Right forelimb (tissue), 1 donor: ENCODE data around the gene SIX2.

Source experiments
- DNase-seq: peaks from one replicate; pipeline ENCODE4 v3.0.0-alpha.2; 2018

The SIX2 gene

DNA sequence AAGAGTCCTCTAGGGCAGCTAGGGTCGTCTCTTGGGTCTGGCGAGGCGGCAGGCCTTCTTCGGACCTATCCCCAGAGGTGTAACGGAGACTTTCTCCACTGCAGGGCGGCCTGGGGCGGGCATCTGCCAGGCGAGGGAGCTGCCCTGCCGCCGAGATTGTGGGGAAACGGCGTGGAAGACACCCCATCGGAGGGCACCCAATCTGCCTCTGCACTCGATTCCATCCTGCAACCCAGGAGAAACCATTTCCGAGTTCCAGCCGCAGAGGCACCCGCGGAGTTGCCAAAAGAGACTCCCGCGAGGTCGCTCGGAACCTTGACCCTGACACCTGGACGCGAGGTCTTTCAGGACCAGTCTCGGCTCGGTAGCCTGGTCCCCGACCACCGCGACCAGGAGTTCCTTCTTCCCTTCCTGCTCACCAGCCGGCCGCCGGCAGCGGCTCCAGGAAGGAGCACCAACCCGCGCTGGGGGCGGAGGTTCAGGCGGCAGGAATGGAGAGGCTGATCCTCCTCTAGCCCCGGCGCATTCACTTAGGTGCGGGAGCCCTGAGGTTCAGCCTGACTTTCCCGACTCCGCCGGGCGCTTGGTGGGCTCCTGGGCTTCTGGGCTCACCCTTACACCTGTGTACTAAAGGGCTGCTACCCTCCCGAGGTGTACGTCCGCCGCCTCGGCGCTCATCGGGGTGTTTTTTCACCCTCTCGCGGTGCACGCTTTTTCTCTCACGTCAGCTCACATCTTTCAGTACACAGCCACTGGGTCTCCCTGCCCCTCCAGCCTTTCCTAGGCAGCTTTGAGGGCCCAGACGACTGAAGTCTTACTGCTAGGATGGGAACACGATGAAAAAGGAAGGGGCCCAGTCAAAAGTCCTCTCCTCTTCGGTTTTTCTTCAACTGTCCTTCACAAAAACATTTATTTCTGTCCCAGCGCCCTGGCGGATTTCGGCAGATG, 8.1 kb downstream of the SIX2 start:
- peak; percentile 68 for DNase-seq

DNA sequence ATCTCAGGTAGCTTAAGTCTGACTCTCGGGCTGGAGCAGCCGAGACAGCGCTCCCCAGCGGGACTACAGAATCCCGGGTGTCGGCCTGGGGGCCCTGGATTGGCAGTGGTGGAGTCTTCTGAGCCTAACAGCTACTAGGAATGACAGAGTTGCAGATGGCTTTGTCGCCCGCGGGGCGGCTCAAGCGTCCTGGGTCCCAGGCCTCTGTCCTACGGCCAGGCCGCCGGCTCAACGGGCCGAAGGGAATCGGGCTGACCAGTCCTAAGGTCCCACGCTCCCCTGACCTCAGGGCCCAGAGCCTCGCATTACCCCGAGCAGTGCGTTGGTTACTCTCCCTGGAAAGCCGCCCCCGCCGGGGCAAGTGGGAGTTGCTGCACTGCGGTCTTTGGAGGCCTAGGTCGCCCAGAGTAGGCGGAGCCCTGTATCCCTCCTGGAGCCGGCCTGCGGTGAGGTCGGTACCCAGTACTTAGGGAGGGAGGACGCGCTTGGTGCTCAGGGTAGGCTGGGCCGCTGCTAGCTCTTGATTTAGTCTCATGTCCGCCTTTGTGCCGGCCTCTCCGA, 8.8 kb downstream of the SIX2 start:
- no peak for DNase-seq

- no peak for DNase-seq
Measured at GRCh38 chr2:44999540-44999939, 9.7 kb downstream of the SIX2 start.

DNA sequence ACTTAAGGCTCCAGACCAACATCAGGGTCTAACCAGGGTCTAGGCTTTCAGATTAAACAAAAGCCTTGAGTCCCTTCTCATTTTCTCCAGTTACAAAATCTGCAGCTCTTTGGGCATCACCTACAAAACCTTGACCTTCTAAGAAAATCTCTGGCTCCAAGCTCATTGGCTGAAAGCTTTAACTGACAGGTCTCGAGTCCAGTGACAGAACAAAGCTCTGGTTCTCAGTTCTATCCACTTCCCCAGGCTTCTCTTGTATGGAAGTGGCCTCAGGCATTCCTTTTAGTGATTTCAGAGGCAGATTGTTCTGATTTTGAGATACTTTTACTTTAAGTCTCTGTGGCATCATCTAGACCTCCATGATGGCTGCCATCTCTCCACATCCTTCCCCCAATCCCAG, 11.3 kb downstream of the SIX2 start:
- DNase-seq = no peak

DNA sequence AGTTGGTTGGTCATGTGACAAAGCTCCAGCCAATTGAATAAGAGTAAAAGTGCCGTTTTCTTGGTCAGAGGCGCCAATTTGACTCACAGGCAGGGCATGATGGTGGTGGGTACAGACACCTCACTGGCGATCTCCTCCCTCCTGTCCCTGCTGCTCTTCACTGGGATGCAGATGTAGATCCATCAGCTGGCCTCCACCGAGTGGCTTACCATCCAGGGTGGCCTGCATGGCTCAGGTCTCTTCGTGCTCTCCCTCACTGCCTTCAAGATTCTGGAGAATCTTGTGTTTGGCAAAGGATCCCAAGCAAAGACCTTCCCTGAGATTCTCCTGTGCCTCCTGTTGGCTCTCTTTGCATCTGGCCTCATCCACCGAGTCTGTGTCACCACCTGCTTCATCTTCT, 12.9 kb downstream of the SIX2 start:
- DNase-seq = no peak

GRCh38 chr2:44994377-44994776, 14.9 kb downstream of the SIX2 start:
- DNase-seq = no peak

DNA sequence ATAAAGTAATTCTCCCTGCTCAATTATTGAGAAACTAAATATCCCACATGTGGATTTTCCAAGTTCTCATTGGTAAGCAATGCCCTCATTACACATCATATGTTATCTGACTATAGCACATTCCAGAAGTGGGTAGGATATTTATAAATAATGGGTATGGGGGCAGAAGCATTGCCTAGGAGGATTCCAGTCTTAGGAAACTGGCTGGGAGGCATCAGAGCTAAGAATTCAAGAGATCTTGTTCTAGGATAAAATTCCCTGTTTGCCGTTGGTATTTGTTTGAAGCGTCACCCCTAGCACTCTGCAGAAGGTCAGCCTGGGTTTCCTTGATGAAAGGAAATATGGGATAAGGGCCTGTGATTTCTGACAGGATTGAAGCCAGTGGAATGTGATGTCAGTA, 20.1 kb downstream of the SIX2 start:
- no peak for DNase-seq

DNA sequence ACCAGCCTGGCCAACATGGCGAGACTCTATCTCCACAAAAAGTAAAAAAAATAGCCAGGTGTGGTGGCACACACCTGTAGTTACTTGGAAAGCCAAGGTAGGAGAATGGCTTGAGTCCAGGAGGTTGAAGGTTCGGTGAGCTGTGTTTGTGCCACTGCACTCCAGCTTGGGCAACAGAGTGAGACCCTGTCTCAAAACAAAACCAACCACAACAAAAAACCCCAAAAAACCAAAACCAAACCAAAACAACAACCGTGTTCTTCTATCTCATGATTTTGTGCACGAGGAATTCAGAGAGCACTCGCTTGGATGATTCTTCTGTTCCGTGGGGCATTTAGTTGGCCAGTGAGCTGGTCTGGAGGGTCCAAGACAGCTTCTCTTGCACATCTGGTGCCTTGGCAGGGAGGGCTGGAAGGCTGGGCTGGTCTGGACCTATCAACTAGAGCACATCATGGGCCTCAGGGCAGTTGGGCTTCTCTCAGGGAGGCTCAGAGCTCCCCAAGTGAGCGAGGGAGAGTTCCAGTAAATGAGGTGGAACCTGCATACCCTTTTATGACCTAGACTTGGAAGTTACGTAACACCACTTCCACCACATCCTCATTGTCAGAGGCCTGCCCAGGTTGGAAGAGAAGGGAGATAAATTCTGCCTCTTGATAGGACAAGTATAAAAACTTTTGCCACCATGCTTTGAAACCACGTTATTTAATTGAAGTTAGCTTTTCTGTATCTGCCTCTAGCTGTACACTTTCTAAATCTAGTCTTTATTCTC, 25.2 kb downstream of the SIX2 start:
- DNase-seq = no peak

- peak; percentile 87 for DNase-seq
Measured at GRCh38 chr2:44981714-44982108, 27.5 kb downstream of the SIX2 start.

DNA sequence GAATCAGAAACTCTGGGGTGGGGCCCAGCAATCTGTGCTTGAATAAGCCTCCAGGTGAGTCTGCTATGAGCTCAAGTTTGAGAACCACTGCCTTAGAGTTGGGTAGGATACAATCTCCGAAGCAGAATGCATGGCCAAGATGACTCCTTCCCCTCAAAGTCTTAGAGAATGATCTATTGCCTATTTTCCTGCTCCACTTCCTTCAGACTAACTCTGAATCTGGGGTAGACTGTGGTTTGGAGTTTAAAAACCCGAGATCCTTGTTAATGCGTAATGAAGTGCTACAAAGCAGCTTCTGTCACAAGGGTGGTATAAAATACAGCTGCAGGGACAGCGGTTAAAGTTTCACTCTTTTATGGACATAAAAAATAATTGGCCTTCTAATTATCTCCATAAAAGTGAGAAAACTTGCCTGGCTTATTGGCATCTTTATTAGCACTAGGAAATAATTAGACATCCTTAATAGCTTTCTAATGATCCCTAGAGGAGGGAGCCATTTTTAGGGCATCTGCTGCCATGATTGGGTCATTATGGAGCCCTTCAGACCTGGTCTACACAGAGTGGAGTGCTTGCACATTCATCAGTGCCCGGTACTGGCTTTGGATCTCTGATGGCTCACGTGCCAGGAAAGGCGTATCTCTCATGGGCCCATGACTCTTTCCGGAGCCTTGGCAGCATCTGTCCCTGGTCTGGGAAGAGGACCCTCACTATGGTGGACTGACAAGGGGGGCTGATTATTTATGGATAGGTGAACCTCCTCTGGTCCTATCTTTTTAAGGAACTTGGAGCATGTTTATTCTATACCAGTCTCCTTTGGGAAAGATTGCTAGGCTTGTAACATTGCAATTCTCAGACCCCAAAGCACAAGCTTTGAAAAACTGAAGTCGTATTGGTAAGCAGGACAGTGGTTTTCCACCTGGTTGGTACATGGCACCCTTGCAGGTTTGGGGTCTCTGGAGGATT, 28.2 kb downstream of the SIX2 start:
- DNase-seq = no peak

DNA sequence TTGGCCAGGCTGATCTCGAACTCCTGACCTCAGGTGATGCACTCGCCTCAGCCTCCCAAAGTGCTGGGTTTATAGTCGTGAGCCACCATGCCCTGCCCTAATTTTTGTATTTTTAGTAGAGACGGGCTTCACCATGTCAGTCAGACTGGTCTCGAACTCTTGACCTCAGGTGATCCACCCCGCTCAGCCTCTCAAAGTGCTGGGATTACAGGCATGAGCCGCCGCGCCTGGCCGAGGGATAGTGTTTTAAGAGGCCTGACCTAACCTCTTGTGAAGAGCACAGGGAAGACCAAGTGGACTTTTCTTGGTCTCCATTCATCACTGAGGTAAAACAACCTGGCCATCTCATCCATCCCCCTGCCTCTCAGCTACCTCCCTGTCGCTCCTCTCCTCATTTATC, 29.7 kb downstream of the SIX2 start:
- DNase-seq = no peak

GRCh38 chr2:44975571-44976450, 33.4 kb downstream of the SIX2 start:
- DNase-seq = no peak

GRCh38 chr2:44974064-44974715, 35.1 kb downstream of the SIX2 start:
- no peak for DNase-seq

DNA sequence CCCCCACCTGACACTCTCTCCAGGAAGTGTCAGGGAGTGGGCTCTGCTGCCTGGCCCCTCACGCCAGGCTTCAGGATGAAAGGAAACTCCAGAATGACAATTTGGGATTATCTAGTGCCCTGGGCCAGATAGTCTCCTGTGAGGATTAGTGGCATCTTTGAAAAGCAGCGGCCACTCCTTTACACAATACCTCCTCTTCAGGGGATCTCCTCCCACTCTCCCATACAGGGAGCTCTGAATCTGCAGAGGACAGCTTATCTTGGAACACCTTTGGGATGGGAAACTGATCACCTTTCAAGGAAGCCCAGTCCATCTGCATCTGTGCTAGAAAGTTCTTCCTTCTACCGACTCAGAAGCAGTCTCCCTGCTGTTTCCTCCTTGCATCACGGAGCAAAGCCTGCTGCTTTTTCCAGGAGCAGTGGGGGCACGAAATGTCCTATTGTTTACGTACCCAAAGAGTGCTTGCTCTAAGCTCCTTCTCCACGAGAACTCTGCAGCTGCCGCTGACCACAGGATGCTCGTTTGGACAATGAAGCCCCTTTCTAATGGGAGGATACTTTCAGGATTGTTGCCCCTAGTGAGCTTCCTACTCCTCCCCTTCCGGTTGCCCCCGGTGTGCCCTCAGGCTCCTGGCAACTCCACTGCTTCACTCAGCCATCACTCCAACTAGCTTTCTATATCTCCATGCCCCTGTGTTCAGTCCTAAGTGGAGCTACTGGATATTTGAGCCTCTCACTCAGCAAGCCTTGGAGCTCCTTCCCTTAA, 36.3 kb downstream of the SIX2 start:
- DNase-seq = no peak

DNA sequence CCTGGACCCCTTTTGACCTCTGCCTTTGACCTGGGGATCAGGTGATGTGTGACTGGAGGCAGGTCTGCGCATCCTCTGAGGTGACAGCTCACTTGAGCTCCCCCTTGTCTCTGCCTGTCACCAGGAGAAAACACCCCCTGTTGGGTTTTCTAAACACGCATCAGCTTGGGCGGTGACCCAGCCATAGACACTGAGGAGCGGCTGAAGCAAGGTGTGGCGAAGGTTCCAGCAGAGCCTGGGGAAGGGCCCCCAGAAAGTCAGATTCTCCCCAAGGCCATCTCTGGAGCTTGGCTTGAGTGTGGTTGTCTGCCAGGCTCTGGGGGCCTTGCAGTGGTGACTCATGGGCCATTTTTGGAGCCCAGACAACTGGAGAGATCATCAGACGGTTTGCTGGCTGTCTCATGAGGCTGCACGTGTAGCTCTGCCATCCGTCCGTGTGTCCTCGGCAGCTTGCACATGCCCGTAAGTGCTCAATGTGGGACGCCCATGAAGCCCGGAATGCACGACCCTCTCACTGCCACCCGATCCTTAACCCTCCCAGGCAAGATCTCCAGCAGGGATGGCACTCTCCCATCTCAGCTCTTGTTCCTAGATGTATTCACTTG, 38.3 kb downstream of the SIX2 start:
- DNase-seq = no peak

- no peak for DNase-seq
Measured at GRCh38 chr2:44969936-44970335, 39.3 kb downstream of the SIX2 start.

DNA sequence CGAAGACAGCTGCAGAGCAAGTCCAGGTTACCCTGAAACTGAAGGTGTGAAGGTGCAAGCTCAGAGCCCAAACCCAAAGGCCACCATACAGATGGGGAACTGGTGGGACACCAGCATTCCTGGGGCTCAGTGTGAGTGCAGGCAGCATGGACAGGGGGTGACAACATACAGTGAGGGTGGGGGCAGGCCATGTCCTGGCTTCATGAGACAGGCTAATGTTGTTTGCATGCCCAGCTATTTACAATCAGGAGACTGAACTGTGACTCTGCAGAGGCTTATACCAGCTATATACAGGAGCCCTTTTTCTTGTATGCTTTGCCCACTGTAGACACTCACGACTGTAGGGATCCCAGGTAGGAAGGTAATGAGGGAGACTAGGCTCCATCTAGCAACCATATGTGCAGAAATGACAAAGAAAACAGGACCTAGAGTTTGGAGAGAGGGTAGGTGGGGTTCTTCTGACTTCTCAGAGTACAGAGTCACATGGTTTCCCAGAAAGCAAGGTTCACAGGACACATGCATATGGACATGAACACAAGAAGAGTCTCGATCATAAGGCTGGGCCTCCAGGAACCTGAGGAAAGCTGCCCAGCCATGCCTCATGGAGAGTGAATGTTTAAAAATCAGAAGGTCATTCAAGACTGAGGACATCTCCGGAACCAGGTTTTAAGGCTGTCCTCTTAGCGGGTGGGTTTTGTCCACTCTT, 41.4 kb downstream of the SIX2 start:
- DNase-seq = no peak

- DNase-seq = no peak
Measured at GRCh38 chr2:44967056-44967455, 42.2 kb downstream of the SIX2 start.

GRCh38 chr2:44965684-44966083, 43.6 kb downstream of the SIX2 start:
- DNase-seq = no peak
